EH (cell line): ENCODE data around the gene RCVRN.

Source experiments
- DNase-seq: peaks from one replicate; pipeline ENCODE4 v3.0.0-alpha.2; 2015; ENCODE audit warnings: low read depth

Gene RCVRN

DNA sequence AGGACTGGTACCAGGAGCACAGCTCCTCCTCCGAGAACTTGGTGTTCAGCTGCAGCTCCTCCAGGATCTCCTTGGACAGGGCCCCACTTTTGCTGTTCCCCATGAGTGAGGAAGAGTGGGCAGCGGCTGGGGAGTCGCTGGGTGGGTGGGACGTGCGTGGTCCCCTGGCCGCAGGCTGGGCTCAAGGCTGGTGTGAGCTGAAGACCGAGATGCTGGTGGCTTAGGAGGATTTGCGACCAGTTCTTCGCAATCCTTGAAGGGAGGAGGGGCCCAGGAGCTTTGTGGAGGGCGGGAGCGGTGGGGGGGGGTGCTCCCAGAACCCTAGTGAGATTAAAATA lies at the start of gene RCVRN:
TSS of gene RCVRN (minus strand) at position 194 of the 338 bp plus-strand sequence. CDS start at position 103, 91 bp downstream.
- DNase-seq: no peak

DNA sequence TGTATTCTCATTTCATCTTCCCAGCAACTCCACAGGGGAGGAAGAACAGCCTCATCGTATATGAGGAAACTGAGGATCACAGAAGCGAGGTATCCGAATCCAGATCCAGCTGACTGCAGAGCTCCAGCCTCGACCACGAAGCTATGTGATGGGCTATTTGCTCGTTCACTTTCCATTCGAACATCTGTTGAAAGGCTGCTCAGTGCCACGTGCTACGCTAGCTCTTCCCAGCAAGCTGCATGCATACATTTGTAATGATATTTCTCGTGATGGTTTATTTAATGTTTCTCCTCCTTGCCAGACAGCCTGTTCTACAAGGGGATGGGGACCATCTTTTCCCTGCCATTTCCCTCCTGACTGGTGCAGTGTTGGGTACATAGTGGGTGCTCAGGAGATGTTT lies 48.4 kb upstream of the RCVRN start:
- DNase-seq: no peak

DNA sequence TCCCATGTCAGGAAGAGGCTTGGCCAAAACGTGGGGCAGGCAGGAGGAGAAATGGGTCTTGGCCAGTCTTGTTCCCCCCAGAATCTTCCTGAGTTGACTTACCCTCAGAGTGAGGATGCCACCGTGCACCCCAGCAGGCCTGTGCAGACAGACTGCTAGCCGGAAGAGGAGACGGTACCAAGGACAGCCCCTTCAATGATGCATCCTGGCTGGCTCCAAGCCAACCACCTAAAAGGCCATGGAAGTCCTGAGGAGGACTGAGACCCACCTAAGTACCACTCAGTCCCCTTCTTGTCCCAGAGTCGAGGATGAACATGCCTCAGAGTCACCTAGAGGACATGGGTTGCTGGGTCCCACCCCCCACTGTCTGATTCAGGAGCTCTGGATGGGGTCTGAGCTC lies 46.7 kb upstream of the RCVRN start:
- DNase-seq: no peak

DNA sequence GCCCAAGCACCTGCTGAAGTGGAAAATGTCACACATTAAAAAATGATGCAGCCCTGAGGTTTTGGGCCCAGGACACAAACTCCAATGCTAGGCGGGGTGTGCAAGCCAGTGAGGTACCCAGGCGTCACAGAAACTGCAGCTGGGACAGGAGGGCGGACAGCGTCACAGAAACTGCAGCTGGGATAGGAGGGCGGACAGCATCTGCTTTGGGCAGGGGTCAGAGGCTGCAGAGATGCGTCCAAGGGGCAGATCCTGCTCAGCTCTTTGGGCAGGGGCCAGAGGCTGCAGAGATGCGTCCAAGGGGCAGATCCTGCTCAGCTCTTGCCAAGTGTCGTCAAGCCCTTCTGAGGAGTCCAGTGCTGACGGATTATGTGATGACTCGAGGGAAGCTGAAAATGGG lies 43.9 kb upstream of the RCVRN start:
- no peak for DNase-seq

DNA sequence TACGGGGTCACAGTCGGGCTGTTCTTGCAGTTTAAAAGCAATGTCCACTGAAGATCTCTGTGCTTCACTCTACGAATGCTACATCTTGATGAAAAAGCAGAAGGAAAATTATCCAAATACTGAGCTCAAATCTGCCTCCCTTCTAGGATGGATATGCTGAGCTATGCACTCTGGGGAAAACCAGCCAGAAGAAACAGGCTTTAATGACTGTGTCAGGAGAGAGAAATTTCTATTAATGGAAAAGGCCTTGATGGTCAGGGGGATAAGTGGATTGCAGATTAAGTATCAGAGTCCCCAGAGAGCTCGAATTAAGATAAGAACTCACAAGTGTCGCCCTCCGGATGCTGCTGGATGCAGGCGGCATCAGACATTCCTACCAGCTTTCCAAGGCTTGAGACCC lies 39.6 kb upstream of the RCVRN start:
- DNase-seq: no peak

DNA sequence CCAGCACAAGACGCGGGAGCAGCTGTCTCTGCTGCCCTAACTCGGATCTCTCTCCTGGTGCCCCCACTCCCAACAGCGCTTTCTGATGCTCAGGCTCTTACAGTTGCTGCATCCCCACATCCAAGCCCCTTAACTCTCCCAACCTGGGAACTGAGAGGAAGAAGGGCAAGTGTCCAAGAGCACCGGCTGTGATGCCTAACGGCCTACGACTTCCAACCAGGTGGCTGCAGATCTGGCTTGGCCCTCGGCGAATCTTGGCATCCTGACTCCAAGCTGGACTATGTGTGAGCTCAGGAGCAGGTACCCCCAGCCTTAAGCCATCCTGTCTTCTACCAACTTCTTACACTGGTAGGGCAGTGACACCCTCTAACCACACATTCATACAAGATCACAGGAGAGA lies 38.3 kb upstream of the RCVRN start:
- DNase-seq: no peak

DNA sequence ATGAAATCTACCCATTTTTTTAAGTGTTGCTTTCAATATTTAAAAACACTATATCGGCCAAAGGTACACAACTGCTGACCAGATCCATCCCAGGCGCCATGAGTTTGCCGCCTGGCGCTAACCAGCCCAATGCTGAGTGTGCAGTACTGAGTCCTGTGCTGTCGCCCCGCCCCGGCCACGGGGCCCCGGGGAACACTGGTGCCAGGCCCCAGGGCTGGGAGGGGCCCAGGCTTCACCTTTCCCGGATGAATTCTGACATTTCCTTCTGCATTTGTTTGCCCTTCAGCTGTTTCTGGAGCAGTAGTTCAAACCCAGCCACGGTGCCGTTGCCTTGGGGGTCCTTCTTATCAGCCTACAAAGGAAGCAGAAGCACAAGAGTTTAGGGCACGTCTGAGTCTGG lies 37.8 kb upstream of the RCVRN start:
- no peak for DNase-seq

DNA sequence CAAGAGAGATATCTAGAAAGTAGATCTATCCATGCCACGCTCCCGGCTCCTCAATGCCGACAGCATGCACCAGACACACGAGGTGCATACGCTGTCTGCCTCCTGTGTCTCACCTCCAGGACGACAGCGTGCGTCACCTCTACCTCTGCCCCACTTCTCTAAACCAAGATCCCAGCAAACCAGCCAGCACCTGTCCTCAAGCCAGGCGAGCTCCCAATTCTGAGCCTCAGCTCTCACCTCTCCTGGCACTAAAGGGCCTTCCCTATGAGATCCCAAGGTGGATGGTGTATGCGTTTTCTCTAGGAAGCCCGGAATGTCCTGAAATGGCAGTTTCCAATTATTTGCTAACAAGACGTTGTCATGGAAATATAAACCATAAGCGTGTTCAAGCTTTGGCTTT lies 36.2 kb upstream of the RCVRN start:
- DNase-seq: no peak

DNA sequence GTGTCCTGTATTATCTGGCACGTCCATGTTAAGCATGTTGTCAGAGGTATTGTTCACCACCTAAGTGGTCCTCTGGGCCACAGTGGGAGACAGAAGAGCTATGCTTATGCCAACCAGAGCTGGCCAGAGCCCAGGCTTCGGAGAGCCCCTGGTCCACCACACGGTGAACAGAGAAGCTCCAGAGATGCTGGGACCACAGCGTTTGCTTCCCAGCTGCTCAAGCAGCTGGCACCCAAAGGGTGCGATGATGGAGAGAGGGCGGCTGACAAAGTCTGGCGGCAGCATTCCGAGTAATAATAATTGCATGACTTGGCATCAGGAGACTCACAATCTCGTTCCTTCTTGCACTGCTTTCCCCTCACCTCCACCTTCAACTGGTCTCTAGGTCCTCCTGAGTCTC lies 35.8 kb upstream of the RCVRN start:
- DNase-seq: no peak

DNA sequence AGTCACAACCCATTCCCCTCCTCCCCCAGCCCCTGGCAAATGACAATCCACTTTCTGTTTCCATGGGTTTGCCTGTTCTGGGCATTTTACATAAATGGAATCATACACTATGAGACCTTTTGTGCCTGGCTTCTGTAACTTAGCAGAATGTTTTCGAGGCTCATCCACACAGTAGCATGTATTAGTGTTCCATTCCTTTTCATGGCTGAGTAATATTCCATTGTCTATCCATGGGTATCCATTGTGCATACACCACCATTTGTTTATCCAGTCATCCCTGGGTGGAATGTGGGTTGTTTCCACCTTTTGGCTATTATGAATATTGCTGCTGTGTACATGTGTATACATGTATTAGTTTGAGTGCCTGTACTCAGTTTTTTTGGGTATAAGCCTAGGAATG lies 33.7 kb upstream of the RCVRN start:
- no peak for DNase-seq

DNA sequence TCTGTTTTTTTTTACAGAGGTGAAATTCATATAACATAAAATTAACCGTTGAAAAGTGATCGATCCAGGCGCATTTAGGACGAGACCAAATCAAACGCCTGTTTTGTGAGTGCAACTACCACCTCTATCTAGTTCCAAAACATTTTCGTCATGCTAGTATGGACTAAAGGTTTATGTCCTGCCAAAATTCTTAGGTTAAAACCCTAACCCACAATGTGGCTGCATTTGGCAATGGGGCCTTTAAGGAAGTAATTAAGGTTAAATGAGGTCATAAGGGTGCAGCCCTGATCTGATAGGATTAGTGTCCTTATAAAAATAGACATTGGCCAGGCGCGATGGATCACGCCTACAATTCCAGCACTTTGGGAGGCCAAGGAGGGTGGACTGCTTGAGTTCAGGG lies 32.8 kb upstream of the RCVRN start:
- DNase-seq: no peak

DNA sequence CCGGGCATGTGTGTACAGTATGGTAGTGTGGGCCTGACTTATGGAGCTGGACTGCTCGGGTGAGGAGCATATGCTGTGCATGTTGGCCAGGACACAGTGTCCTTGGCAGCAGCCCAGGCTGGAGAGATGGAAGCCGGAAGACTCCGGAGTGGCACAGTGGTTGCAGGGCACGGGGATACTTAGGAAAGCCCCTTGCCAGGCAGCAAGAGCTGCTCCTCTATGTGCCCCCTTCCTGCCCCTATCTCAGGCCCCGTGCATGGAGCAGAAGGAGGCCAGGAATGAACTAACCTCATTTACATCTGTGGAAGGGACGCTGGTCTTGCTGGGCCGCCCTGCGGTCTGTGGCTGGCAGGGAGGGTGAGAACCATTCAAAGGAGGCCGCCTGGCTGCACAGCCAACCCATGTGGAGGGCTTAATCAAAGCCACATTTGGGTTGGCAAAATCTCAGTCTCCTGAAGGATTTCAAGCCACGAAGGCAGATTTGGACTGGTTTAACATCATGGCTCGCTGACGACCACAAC lies 32.2 kb upstream of the RCVRN start:
- no peak for DNase-seq

DNA sequence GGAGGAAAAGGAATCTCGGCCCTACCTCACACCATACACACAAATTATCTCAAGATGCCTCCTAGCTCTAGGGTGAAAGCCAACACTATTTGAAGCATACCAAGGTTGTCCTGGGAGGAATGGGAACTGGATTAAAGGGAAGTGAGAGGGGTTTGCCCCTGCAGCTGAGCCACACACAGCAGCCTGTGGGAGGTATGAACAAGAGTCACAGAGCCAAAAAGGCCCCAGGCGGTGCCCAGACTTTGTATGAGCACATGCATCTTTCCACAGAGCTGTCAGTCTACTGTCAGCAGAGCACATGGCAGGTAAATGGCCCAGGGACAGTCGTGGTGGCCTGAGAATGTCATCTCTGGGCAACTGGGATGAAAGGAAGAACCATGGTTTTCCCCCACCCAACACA lies 31.0 kb upstream of the RCVRN start:
- DNase-seq: no peak

DNA sequence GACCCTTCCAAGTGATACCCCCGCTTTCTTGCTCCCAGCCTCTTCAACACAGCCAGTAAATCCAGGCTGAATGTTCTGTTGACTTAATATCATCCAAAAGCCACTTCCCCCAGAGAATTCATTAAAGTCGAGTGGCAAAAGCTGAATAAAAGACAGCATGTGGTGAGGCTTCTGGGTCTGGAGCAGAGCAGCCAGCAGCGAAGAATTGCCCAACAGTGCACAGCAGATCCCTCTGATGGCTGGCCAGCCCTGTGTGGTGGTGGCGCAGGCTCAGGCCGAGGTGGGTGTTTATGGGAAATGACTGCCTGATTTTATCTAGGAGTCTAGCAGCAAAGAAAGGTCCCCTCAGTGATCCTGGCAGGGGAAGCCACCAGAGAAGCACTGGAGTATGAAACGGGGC lies 30.3 kb upstream of the RCVRN start:
- DNase-seq: no peak

DNA sequence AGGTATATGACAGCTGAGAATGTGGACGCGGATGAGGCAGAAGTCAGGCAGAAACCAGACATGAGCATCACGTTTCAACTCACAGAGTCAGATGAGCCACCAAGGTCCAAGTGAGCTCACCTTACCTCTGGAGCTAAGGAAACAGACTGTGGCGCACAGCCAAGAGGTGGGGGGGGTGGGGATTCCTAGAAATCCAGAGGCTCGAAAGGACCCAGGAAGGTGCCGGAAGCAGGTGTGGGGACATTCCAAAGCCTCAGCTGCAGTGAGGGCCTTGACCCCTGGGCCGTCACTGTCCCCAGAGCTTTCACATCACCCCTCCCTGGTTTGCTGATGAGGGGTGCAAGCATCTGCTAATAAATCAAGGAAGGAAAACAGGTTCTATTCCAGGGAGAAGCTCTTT lies 29.3 kb upstream of the RCVRN start:
- no peak for DNase-seq

DNA sequence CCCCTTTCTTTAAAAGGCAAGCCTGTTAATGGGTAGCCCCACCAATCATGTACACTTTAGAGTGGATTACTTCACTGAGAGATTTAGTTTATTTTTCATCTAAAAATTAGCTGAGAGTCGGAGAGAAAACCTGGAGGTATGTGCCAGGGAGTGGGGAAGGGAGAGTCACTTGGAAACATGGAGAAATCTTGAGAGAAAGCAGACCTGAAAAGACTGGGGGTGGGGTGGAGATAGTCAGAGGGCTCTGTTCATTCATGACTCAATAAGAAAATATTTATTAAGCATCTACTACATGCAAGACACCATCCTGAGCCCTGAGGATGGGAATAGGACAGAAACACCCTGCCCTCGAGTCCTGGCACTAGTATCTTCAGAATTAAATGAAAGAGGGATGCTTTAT lies 27.4 kb upstream of the RCVRN start:
- DNase-seq: no peak

DNA sequence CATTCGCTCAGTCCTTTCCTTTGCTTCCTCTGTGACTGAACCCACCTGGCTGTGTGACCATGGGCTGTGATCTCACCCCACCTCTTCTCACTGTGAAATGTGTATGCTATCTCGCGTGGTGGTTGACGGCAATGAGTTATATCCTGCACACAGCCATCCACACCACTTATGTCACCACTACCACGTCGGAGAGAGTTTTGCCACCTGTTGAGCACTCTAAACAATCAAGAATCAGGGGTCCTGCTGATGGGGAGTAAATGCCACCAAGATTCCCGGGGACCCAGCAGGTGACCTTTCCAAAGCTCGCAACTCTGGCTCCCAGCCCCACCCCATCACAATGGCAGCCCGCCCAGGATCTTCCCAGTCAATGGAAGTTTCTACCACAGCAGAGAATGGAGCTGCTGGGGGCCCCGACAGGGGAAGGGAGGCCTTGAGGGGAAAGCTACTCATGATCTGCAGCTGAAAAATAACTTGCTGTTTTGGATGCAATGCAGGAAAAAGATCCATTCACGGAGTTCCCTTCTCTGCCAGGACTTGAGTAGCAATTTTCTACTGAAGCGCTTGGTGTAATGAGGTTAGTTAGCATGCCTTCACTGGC lies 26.2 kb upstream of the RCVRN start:
- no peak for DNase-seq

DNA sequence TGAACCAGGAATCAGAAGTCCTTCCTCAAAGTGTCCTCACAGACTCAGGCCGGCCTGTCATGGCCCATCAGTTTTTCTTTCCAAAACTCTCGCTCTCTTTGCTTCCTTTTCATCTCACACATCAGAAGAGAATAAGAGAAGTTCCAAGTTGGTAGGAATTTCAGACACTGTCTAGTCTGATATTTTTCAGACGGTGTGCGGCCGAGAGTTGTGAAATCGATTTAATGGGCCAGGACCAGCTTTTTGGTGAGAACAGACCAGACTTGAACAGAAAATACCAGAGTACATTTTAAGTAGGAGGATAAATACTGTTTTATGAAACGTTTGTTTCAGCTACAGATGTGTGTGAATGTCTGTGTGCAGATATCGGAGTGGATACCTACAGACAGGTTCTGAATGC lies 24.8 kb upstream of the RCVRN start:
- DNase-seq: no peak

DNA sequence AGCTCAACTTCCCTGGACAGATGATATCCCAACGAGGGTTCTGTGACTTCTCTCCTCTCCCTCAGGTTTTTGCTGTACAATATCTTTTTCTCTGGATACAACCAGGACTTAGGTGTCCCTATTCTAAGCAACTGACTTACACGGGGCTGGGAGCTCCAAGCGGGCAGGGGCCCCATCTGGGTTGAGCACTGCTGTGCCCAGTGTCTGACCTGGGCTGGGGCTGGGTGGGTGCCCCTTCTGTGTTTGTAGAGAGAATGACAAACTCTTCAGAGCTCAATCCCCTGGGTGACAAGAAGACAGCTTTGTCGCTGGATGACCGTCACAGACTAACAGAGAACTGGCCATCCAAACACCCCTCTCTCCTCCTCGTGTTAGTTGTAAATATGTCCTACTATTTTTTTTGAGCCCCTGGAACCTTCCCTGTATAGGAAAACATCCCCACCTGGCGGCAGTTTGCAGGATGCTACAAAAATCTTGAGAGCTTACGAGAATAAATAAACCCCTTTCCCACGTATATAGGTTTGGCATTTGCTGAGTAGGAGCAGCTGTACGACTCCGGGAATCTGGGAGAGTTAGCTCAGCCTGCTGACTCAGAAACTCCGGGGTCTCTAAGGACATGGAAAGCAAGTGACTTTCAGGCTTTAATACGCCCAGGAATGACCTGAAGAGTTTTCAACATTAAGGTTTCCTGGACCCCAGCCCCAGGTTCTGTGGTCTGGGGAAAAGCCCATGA lies 23.7 kb upstream of the RCVRN start:
- DNase-seq: peak; percentile 61

DNA sequence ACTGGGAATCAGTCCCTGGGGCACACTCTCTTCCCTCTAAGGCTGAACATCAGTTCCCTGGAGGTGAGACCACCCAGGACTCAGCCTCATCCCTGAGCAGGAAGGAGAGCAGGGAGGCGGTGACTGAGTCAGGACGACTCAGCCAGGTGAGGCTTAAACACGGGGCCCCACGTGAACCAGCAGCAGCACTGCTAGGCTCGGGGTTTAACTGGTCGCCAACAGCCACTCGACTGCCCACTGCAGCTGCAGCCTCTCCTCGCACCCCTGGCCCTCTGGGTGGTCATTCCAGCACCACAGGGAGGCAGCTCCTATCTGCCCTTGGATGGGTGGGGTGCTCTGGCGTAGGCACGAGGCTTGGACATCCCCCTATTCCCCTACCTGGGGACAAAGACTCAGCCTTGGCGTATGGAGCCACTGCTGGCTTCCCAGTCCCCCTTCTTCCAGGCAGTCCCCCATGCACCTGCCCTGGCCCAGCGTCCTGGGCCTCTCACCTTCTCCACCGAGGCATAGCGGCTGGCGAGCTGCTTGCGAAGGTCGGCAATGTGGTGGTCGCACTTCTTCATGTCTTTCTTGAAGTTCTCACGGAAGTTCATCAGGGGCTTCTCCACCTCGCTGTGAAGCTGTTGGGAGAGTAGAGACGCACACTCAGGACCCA lies 21.2 kb upstream of the RCVRN start:
- no peak for DNase-seq

DNA sequence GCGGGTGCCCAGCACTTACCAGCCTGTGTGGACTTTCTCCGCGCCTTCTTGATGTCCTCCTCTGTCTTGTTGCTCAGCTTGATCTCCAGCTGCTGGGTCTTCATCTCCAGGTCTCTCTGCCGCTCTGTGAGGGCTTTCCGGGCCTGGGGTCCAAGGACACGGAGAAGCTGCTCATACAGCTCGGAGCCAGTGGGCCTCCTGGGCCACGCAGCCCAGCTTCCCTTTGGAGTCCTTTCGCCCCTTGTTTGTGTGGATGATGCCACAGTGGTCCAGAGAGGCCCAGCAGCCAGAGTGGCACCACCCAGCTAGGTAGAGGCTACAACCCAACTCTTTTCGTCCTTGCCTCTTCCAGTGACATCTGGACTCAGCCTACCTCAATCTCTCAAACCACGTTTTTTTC lies 20.4 kb upstream of the RCVRN start:
- DNase-seq: no peak

DNA sequence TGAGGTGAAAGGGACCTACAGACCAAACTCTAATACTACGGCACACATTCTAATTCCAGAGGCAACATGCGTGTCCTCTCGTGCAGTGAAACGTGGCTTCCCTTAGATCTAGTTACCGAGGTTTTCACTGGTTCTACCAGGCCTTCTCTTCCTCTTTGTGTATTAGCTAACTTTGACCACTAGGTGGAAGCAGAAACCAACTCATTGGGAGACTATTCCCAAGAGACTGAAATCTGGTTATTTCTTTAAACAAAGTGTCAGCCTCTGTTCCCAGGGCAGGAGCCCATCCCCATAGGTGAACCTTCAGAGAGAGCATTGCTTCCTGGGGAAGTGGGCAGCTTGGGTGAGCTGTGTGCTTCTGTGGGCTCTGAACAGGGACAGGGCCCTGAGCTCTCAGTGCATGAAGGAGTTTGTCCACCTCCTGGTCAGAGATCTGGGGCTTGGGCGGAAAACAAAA lies 19.7 kb upstream of the RCVRN start:
- DNase-seq: peak; percentile 67
